DND-41 (cell line): Measurements from ENCODE around the gene HLA-DMA.

Experiments used
- ATAC-seq: fragments of 200-7000 bp; cut with Tn5 transposase; 3 replicates; pipeline ENCODE4 v1.9.1; 2021; ENCODE audit warnings: low read depth; ENCODE audit not compliant: insufficient read depth
- DNase-seq: peaks from one replicate; pipeline ENCODE4 v3.0.0-alpha.2; 2020
- H2AFZ ChIP-seq: 2 replicates; pipeline ENCODE4 v1.6.0; 2012; ENCODE audit warnings: low read depth, low read length
- H3K27ac ChIP-seq: 2 replicates; pipeline ENCODE4 v1.5.1; 2012; ENCODE audit warnings: low read length, inconsistent platforms
- H3K27me3 ChIP-seq: fragments of 200-600 bp; sonication (generic); 2 replicates; pipeline ENCODE4 v1.6.0; 2012; ENCODE audit warnings: low read length, mild to moderate bottlenecking, inconsistent platforms; ENCODE audit not compliant: insufficient read depth, poor library complexity
- H3K36me3 ChIP-seq: 2 replicates; pipeline ENCODE4 v1.5.1; 2012; ENCODE audit warnings: low read length, inconsistent platforms; ENCODE audit not compliant: insufficient read depth
- H3K4me1 ChIP-seq: 2 replicates; pipeline ENCODE4 v1.5.1; 2012; ENCODE audit warnings: mild to moderate bottlenecking, low read length; ENCODE audit not compliant: insufficient read depth
- H3K4me2 ChIP-seq: 2 replicates; pipeline ENCODE4 v1.6.0; 2012; ENCODE audit warnings: mild to moderate bottlenecking, moderate library complexity, low read length, inconsistent platforms; ENCODE audit not compliant: insufficient read depth
- H3K4me3 ChIP-seq, 2 experiments: fragments of 200-600 bp in 1 of 2; shearing (Covaris generic) in 1 of 2; 2 replicates each; pipeline ENCODE4 v1.5.1; 2012 to 2016; ENCODE audit warnings: inconsistent platforms in 2 of 2, low read length in 2 of 2, mild to moderate bottlenecking in 2 of 2, low read depth in 1 of 2, moderate library complexity in 1 of 2
- H3K79me2 ChIP-seq: 2 replicates; pipeline ENCODE4 v1.6.0; 2012; ENCODE audit warnings: low read length, inconsistent platforms; ENCODE audit not compliant: insufficient read depth
- H3K9ac ChIP-seq: 2 replicates; pipeline ENCODE4 v1.6.0; 2012; ENCODE audit warnings: low read depth, mild to moderate bottlenecking, inconsistent platforms, low read length, moderate library complexity
- H3K9me3 ChIP-seq: 2 replicates; pipeline ENCODE4 v1.5.1; 2012; ENCODE audit warnings: low read length, moderate library complexity, mild to moderate bottlenecking, inconsistent platforms; ENCODE audit not compliant: insufficient read depth, severe bottlenecking
- H4K20me1 ChIP-seq: 2 replicates; pipeline ENCODE4 v1.6.0; 2012; ENCODE audit warnings: low read length; ENCODE audit not compliant: insufficient read depth
- EZH2 ChIP-seq: IDR thresholded peaks from 3 replicates; pipeline ENCODE4 v1.6.1; 2012; ENCODE audit warnings: borderline replicate concordance, low read depth, mild to moderate bottlenecking, moderate library complexity, low read length, inconsistent platforms; ENCODE audit not compliant: severe bottlenecking
- TF ChIP-seq, protein P1 (sequence below): IDR thresholded peaks from 2 replicates; pipeline ENCODE4 v1.5.1; 2012; ENCODE audit warnings: borderline replicate concordance, low read length, moderate library complexity, mild to moderate bottlenecking; ENCODE audit not compliant: poor library complexity, severe bottlenecking; ENCODE audit errors: extremely low read depth

The HLA-DMA gene

DNA sequence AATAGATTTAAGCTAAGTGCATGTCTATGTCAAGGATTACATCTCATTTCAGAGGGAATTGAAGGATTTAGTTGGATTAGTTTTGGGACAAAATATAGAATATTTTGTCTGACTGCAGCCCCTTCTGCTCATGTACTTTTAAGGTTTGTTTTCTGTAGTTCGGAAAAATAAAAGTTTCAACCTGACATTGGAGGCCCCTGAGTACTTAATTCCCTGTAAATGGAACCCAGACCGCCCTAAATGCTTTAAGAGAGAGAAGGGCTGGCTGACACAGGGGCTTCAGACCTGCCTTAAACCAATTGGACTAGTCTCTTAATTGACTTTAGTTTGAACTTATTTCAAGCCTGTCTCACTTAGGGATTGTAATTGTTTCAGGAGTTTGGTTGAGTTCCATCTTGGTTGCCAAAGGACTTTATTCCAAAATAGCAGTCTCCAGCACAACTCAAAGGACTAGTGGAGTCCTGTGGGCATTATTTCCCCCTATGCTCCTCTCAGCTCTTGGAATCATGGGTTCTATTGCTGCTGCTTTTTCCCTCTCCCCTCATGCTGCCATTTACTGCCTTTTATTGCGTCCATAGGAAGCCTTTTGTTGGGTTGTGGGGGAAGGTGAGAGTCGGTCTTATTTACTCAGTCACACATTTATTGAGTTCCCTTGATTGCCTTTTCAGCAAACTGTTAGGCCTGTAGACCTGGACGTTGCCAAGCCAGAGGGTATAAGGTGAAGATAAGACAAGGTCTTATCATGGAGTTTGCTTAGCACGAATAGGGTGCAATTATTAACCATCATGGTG is 30.0 kb upstream of the HLA-DMA start:
- ATAC-seq (no peak), DNase-seq (no peak)
- no peaks in the 10 kb centered on the region for H3K27me3 ChIP-seq
- no peak for TF ChIP-seq EZH2
- TF ChIP-seq, protein P1, sequence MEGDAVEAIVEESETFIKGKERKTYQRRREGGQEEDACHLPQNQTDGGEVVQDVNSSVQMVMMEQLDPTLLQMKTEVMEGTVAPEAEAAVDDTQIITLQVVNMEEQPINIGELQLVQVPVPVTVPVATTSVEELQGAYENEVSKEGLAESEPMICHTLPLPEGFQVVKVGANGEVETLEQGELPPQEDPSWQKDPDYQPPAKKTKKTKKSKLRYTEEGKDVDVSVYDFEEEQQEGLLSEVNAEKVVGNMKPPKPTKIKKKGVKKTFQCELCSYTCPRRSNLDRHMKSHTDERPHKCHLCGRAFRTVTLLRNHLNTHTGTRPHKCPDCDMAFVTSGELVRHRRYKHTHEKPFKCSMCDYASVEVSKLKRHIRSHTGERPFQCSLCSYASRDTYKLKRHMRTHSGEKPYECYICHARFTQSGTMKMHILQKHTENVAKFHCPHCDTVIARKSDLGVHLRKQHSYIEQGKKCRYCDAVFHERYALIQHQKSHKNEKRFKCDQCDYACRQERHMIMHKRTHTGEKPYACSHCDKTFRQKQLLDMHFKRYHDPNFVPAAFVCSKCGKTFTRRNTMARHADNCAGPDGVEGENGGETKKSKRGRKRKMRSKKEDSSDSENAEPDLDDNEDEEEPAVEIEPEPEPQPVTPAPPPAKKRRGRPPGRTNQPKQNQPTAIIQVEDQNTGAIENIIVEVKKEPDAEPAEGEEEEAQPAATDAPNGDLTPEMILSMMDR = no peak
- no peak overlapping the region for H3K4me3 ChIP-seq
- H3K4me1 ChIP-seq = 0 out of 2 replicates have a peak, but pooled peaks cover 2% of the 10 kb centered on the region
- peaks cover 35% of the 10 kb centered on the region for H4K20me1 ChIP-seq
- no peaks in the 10 kb centered on the region for H3K9me3 ChIP-seq
- H3K27ac ChIP-seq = no peak overlapping the region
- no peak overlapping the region for H3K9ac ChIP-seq
- H3K4me2 ChIP-seq = no peak overlapping the region
- H2AFZ ChIP-seq = no peak overlapping the region
- H3K36me3 ChIP-seq = peaks cover 39% of the 10 kb centered on the region
- H3K79me2 ChIP-seq = peaks cover 14% of the 10 kb centered on the region

DNA sequence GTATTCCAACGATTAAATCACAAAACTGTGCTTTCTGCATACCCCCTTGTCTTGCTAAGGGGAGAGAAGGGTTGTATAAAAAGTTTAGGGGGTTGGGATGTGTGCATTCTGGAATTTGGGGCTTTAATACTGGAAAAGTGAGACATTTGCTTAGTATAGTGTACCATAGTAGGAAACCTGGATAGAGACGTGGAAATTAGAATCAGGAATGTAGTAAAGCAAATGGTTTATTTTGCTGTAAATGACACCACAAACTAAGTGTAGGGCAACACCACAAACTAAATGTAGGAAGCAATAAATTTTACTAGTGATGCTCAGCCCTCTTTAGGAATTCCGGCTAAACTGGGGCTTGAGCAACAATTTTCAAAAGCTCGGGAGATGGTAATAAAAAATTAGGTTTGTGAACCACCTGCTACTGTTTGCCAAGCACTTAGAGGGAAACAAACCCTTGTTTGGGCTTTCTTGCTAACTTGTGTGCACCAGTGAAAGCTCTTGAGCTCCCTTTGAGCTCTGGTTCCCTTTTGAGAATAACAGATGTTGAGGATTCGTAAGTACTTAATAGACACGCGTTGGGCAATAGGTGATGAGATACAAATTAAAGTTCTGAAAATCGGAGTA is 29.3 kb upstream of the HLA-DMA start:
- no peak overlapping the region for H2AFZ ChIP-seq
- TF ChIP-seq, protein P1 = no peak
- no peak for TF ChIP-seq EZH2
- H3K79me2 ChIP-seq = peaks cover 21% of the 10 kb centered on the region
- H3K36me3 ChIP-seq = peaks cover 46% of the 10 kb centered on the region
- no peak; the same call in 2 of the 3 replicates for ATAC-seq
- no peaks in the 10 kb centered on the region for H3K9me3 ChIP-seq
- no peak overlapping the region for H3K4me3 ChIP-seq
- no peak overlapping the region for H3K9ac ChIP-seq
- H3K4me2 ChIP-seq = no peak overlapping the region
- H3K27me3 ChIP-seq = no peaks in the 10 kb centered on the region
- H4K20me1 ChIP-seq = peaks cover 42% of the 10 kb centered on the region
- H3K27ac ChIP-seq = no peak overlapping the region
- H3K4me1 ChIP-seq = peaks cover 6% of the 10 kb centered on the region; the same call in 1 of the 2 replicates
- DNase-seq = no peak

DNA sequence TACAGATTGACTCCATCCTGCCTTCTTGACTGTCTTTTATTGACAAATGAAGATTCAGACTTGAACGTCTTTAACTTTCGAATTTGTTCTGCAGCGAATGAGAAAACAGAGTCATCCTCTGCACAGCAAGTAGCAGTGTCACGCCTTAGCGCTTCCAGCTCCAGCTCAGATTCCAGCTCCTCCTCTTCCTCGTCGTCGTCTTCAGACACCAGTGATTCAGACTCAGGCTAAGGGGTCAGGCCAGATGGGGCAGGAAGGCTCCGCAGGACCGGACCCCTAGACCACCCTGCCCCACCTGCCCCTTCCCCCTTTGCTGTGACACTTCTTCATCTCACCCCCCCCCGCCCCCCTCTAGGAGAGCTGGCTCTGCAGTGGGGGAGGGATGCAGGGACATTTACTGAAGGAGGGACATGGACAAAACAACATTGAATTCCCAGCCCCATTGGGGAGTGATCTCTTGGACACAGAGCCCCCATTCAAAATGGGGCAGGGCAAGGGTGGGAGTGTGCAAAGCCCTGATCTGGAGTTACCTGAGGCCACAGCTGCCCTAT is 27.7 kb upstream of the HLA-DMA start:
- Histone ChIP-seq H3K27ac (no peak overlapping the region), H2AFZ (no peak overlapping the region), H3K79me2 (peaks cover 37% of the 10 kb centered on the region), H3K9ac (no peak overlapping the region), H3K4me1 (peaks cover 21% of the 10 kb centered on the region), H3K27me3 (no peaks in the 10 kb centered on the region), H3K4me3 (no peak overlapping the region), H4K20me1 (peaks cover 59% of the 10 kb centered on the region), H3K9me3 (no peaks in the 10 kb centered on the region), H3K4me2 (no peak overlapping the region), H3K36me3 (peaks cover 62% of the 10 kb centered on the region)
- TF ChIP-seq, protein P1 = no peak
- no peak for TF ChIP-seq EZH2
- DNase-seq (no peak), ATAC-seq (no peak)
